Stomach (tissue), 9 donors: Measurements from ENCODE around the gene EPG5. TPM values are rescaled to one million over a fixed set of nuclear protein-coding genes. Genes with fewer than 3 reads are reported as not detected.
"Not testable (repeated sequence)": the region's sequence is repeated elsewhere in the genome, so short reads cannot be mapped to it uniquely, and the experiment has no call there.

ENCODE experiments used
- DNase-seq, 2 donors: peaks; one replicate each; pipeline versions ENCODE4 v3.0.0 to v3.0.0-alpha.2; 2013 to 2019
- H3K27ac ChIP-seq, 5 donors: fragments of 200-600 bp in 4 of 5; sonication (generic) in 4 of 5; one replicate each; pipeline ENCODE4 v1.5.1; 2013 to 2019; ENCODE audit warnings: mild to moderate bottlenecking in 1 of 5, moderate library complexity in 1 of 5
- H3K27me3 ChIP-seq, 3 donors: fragments of 200-600 bp; sonication (generic); one replicate each; pipeline ENCODE4 v1.5.1; 2017 to 2019; ENCODE audit warnings: mixed run types in 1 of 3
- H3K36me3 ChIP-seq, 4 donors: fragments of 200-600 bp; sonication (generic); 1 replicate in 3 of 4; 2 replicates in 1 of 4; pipeline ENCODE4 v1.5.1; 2016 to 2019
- H3K4me1 ChIP-seq, 4 donors: fragments of 200-600 bp; sonication (generic); one replicate each; pipeline ENCODE4 v1.5.1; 2016 to 2019
- H3K4me3 ChIP-seq, 4 donors: fragments of 200-600 bp; sonication (generic) in 3 of 4; one replicate each; pipeline ENCODE4 v1.5.1; 2016 to 2019; ENCODE audit warnings: mild to moderate bottlenecking in 1 of 4
- H3K9me3 ChIP-seq, 4 donors: fragments of 200-600 bp; sonication (generic); one replicate each; pipeline ENCODE4 v1.5.1; 2016 to 2019
- CTCF ChIP-seq, 7 experiments: fragments of 450-650 bp in 4 of 7; fragments of 200-600 bp in 3 of 7; sonication (generic) in 3 of 7; IDR thresholded peaks; one replicate each; pipeline ENCODE4 v1.5.1; 2016 to 2019; ENCODE audit warnings: antibody characterized with exemption in 7 of 7, control low read depth in 2 of 7, mild to moderate bottlenecking in 1 of 7
- EP300 ChIP-seq: sonication (generic); formaldehyde crosslinking; IDR thresholded peaks from one replicate; pipeline ENCODE4 v1.6.1; 2017; ENCODE audit warnings: antibody characterized with exemption
- POLR2A ChIP-seq, 4 donors: fragments of 450-650 bp; IDR thresholded peaks; one replicate each; pipeline ENCODE4 v1.6.1; 2016; ENCODE audit warnings: antibody characterized with exemption in 4 of 4, control low read depth in 2 of 4, mild to moderate bottlenecking in 1 of 4, moderate library complexity in 1 of 4
- POLR2AphosphoS5 ChIP-seq, 3 donors: sonication (generic); formaldehyde crosslinking; IDR thresholded peaks; one replicate each; pipeline ENCODE4 v1.6.1; 2016; ENCODE audit warnings: antibody characterized with exemption in 3 of 3
- WGBS, 5 donors: extraction: QIAGEN DNeasy Blood & Tissue Kit in 3 of 5; methylation state at CpG; one replicate each; pipeline versions ENCODE4 v1.1.5 to v1.1.7; 2013 to 2018; 5-methylcytosine and 5-hydroxymethylcytosine counted together
- intact Hi-C: fragments of 100-400 bp; cut with DNase I; formaldehyde crosslinking; loops from one replicate; pipeline ENCODE4 v1.15.1; 2023; ENCODE audit warnings: low total_unique reads
- polyA plus RNA-seq, 3 donors: library from polyadenylated mRNA; stranded (reverse); fragments of 200-250 nt; gene quantifications; one replicate each; pipeline ENCODE4 v1.2.3, GENCODE V29; 2013
- total RNA-seq, 5 donors: library from RNA; depleted of rRNA; stranded (reverse); fragments of >200 nt; gene quantifications; one replicate each; pipeline versions ENCODE4 v1.1.0 to v1.2.3, GENCODE V29; 2014 to 2016
- donor health status: healthy with polysubstance abuse.
- donor health status: Bipolar disorder and iron deficiency.
- donor health status: healthy.

EPG5 gene
- total and polyA plus RNA-seq, 8 donors: 2.0 to 52.9 (median 17.7) TPM

GRCh38 chr18:45851161-45851925 is 115.8 kb downstream of the EPG5 start:
- TF ChIP-seq CTCF (IDR thresholded peaks at IDR 0.05): no peak
- TF ChIP-seq POLR2AphosphoS5 (IDR thresholded peaks at IDR 0.05): no peak
- TF ChIP-seq POLR2A (IDR thresholded peaks at IDR 0.05): no peak
- no peak for TF ChIP-seq EP300
- no peaks in the 10 kb centered on the region for H3K9me3 ChIP-seq
- H3K27ac ChIP-seq: no peak overlapping the region
- no peak overlapping the region for H3K4me3 ChIP-seq
- H3K4me1 ChIP-seq: peaks cover 0 to 4% (median 0%) of the 10 kb centered on the region in 4 donors
- peaks cover 19 to 79% (median 72%) of the 10 kb centered on the region in 4 donors for H3K36me3 ChIP-seq
- no peaks in the 10 kb centered on the region for H3K27me3 ChIP-seq
- DNase-seq: no peak
- intact Hi-C loops: no loop called here
- 65 to 75% (median 71%) methylated on average over 10 of the region's 10 CpGs for WGBS, 5 donors

- TF ChIP-seq EP300: no peak
- TF ChIP-seq POLR2AphosphoS5 (IDR thresholded peaks at IDR 0.05): no peak
- TF ChIP-seq CTCF (IDR thresholded peaks at IDR 0.05): peak in 1 of 7 experiments; percentile 30
- no peak for TF ChIP-seq POLR2A (IDR thresholded peaks at IDR 0.05)
- Histone ChIP-seq H3K4me1 (peaks cover 0 to 4% (median 0%) of the 10 kb centered on the region in 4 donors), H3K27me3 (no peaks in the 10 kb centered on the region), H3K36me3 (peaks cover 10 to 66% (median 59%) of the 10 kb centered on the region in 4 donors), H3K9me3 (no peaks in the 10 kb centered on the region), H3K27ac (no peak overlapping the region), H3K4me3 (no peak overlapping the region)
- intact Hi-C loops: no loop called here
- 70 to 82% (median 78%) methylated on average over 10 of the region's 10 CpGs for WGBS, 5 donors
- DNase-seq: no peak
These were observed 117.1 kb downstream of the EPG5 start for GRCh38 chr18:45850021-45850420.

GRCh38 chr18:45849529-45849928 is 117.6 kb downstream of the EPG5 start:
- H3K9me3 ChIP-seq: no peaks in the 10 kb centered on the region
- no peak for TF ChIP-seq CTCF (IDR thresholded peaks at IDR 0.05)
- TF ChIP-seq EP300: no peak
- TF ChIP-seq POLR2A (IDR thresholded peaks at IDR 0.05): no peak
- no peak for TF ChIP-seq POLR2AphosphoS5 (IDR thresholded peaks at IDR 0.05)
- 88 to 93% (median 90%) methylated on average over 7 of the region's 7 CpGs for WGBS, 5 donors
- no peak overlapping the region for H3K27ac ChIP-seq
- H3K27me3 ChIP-seq: no peaks in the 10 kb centered on the region
- H3K36me3 ChIP-seq: peaks cover 5 to 61% (median 54%) of the 10 kb centered on the region in 4 donors
- no peak for DNase-seq
- intact Hi-C loops: loop anchor here (10.0 kb wide), 1 partner anchor 135 kb away; no protein-coding TSS in a partner anchor
- no peak overlapping the region for H3K4me3 ChIP-seq
- H3K4me1 ChIP-seq: peaks cover 0 to 4% (median 0%) of the 10 kb centered on the region in 4 donors

GRCh38 chr18:45848643-45849042 is 118.5 kb downstream of the EPG5 start:
- peaks cover 4 to 52% (median 45%) of the 10 kb centered on the region in 4 donors for H3K36me3 ChIP-seq
- not testable (repeated sequence) for H3K27me3 ChIP-seq, DNase-seq, H3K9me3 ChIP-seq, H3K27ac ChIP-seq, H3K4me1 ChIP-seq, H3K4me3 ChIP-seq
- WGBS, 5 donors: 96 to 97% (median 96%) methylated on average over 13 of the region's 13 CpGs
- intact Hi-C loops: loop anchor here (10.0 kb wide), 1 partner anchor 134 kb away; no protein-coding TSS in a partner anchor

GRCh38 chr18:45847119-45847518 is 120.0 kb downstream of the EPG5 start:
- no peaks in the 10 kb centered on the region for H3K27me3 ChIP-seq
- peaks cover 0 to 4% (median 0%) of the 10 kb centered on the region in 4 donors for H3K4me1 ChIP-seq
- no peak for DNase-seq
- intact Hi-C loops: loop anchor here (10.0 kb wide), 1 partner anchor 132 kb away; no protein-coding TSS in a partner anchor
- H3K36me3 ChIP-seq: peaks cover 4 to 37% (median 30%) of the 10 kb centered on the region in 4 donors
- WGBS, 5 donors: 59 to 80% (median 61%) methylated on average over 3 of the region's 3 CpGs
- no peak overlapping the region for H3K27ac ChIP-seq
- H3K9me3 ChIP-seq: no peaks in the 10 kb centered on the region
- no peak overlapping the region for H3K4me3 ChIP-seq
- TF ChIP-seq POLR2AphosphoS5 (IDR thresholded peaks at IDR 0.05): no peak
- no peak for TF ChIP-seq CTCF (IDR thresholded peaks at IDR 0.05)
- no peak for TF ChIP-seq POLR2A (IDR thresholded peaks at IDR 0.05)
- no peak for TF ChIP-seq EP300
